Prostate gland (tissue), 2 donors: ENCODE data around the gene GOLGA7B.

Source experiments
- CTCF ChIP-seq, 4 experiments: fragments of 200-600 bp in 2 of 4; fragments of 450-650 bp in 2 of 4; sonication (generic) in 2 of 4; IDR thresholded peaks; 1 replicate in 3 of 4; 2 replicates in 1 of 4; pipeline ENCODE4 v1.5.1; 2016 to 2019; ENCODE audit warnings: antibody characterized with exemption in 4 of 4, mild to moderate bottlenecking in 2 of 4, moderate library complexity in 2 of 4
- POLR2A ChIP-seq: fragments of 450-650 bp; IDR thresholded peaks from one replicate; pipeline ENCODE4 v1.6.1; 2016; ENCODE audit warnings: antibody characterized with exemption, mild to moderate bottlenecking
- POLR2AphosphoS5 ChIP-seq: sonication (generic); formaldehyde crosslinking; IDR thresholded peaks from one replicate; pipeline ENCODE4 v1.6.1; 2017; ENCODE audit warnings: antibody characterized with exemption

GRCh38 chr10:97914171-97914836 lies 64.7 kb downstream of the GOLGA7B start:
- no peak for TF ChIP-seq POLR2AphosphoS5
- no peak for TF ChIP-seq CTCF (IDR thresholded peaks at IDR 0.05)
- TF ChIP-seq POLR2A = no peak
